CD14-positive monocyte (primary cell): ENCODE results near the gene NASP. TPM values are rescaled to one million over a fixed set of nuclear protein-coding genes. Genes with fewer than 3 reads are reported as not detected.
A peak's percentile ranks its signal among the peaks of the same experiment; 100 is the strongest.

Source experiments
- DNase-seq, 3 donors: peaks; one replicate each; pipeline ENCODE4 v3.0.0-alpha.2; 2011 to 2022
- H2AFZ ChIP-seq: 2 replicates; pipeline ENCODE4 v1.6.0; 2012; ENCODE audit warnings: mild to moderate bottlenecking, low read depth, low read length, inconsistent platforms; ENCODE audit not compliant: insufficient read depth, poor library complexity, severe bottlenecking
- H3K27ac ChIP-seq, 2 donors: 1 replicate in 1 of 2; 2 replicates in 1 of 2; pipeline ENCODE4 v1.5.1; 2012 to 2013; ENCODE audit warnings: low read length in 2 of 2, control low read depth in 1 of 2, inconsistent platforms in 1 of 2, low read depth in 1 of 2, mild to moderate bottlenecking in 1 of 2
- H3K27me3 ChIP-seq, 2 donors: one replicate each; pipeline versions ENCODE4 v1.6.0 to v1.6.1; 2011 to 2013; ENCODE audit warnings: low read length in 2 of 2; ENCODE audit not compliant: control insufficient read depth in 2 of 2, insufficient read depth in 2 of 2
- H3K36me3 ChIP-seq, 2 donors: replicated peaks in 1 of 2; 1 replicate in 1 of 2; 2 replicates in 1 of 2; pipeline versions ENCODE4 v1.5.1 to v1.6.1; 2012 to 2013; ENCODE audit warnings: low read length in 2 of 2, control low read depth in 1 of 2, inconsistent platforms in 1 of 2, mild to moderate bottlenecking in 1 of 2; ENCODE audit not compliant: insufficient read depth in 2 of 2, control insufficient read depth in 1 of 2
- H3K4me1 ChIP-seq, 2 donors: 1 replicate in 1 of 2; 2 replicates in 1 of 2; pipeline versions ENCODE4 v1.5.1 to v1.6.1; 2012 to 2013; ENCODE audit warnings: low read length in 2 of 2, control low read depth in 1 of 2, inconsistent platforms in 1 of 2, mild to moderate bottlenecking in 1 of 2, moderate library complexity in 1 of 2; ENCODE audit not compliant: insufficient read depth in 2 of 2, control insufficient read depth in 1 of 2
- H3K4me2 ChIP-seq: replicated peaks from 2 replicates; pipeline ENCODE3; 2012; ENCODE audit warnings: low read length, moderate library complexity, mild to moderate bottlenecking; ENCODE audit not compliant: poor library complexity, severe bottlenecking; ENCODE audit errors: extremely low read depth
- H3K4me3 ChIP-seq, 3 experiments: fragments of 200-600 bp in 1 of 3; sonication (generic) in 1 of 3; replicated peaks in 1 of 3; 1 replicate in 2 of 3; 2 replicates in 1 of 3; pipeline ENCODE4 v1.5.1; 2011 to 2013; ENCODE audit warnings: low read length in 3 of 3, mild to moderate bottlenecking in 3 of 3, control low read depth in 2 of 3, low read depth in 2 of 3, inconsistent platforms in 1 of 3, moderate library complexity in 1 of 3
- H3K79me2 ChIP-seq: 2 replicates; pipeline ENCODE4 v1.6.0; 2012; ENCODE audit warnings: mild to moderate bottlenecking, control low read depth, inconsistent platforms, low read length, moderate library complexity; ENCODE audit not compliant: insufficient read depth
- H3K9ac ChIP-seq: 2 replicates; pipeline ENCODE4 v1.6.0; 2017; ENCODE audit warnings: low read length, mild to moderate bottlenecking; ENCODE audit not compliant: insufficient read depth, poor library complexity, severe bottlenecking
- H3K9me3 ChIP-seq, 2 donors: replicated peaks in 1 of 2; 1 replicate in 1 of 2; 2 replicates in 1 of 2; pipeline versions ENCODE4 v1.5.1 to v1.6.1; 2012 to 2013; ENCODE audit warnings: low read length in 2 of 2, control low read depth in 1 of 2; ENCODE audit not compliant: control insufficient read depth in 1 of 2, insufficient read depth in 1 of 2
- H4K20me1 ChIP-seq: 2 replicates; pipeline ENCODE4 v1.6.0; 2012; ENCODE audit warnings: mild to moderate bottlenecking, low read length, control low read depth, moderate library complexity; ENCODE audit not compliant: insufficient read depth
- H3K27ac Mint-ChIP-seq, 7 donors: one replicate each; pipeline ENCODE4 v1.8.0; 2020; ENCODE audit warnings: mild to moderate bottlenecking in 7 of 7, mixed read lengths in 7 of 7, moderate library complexity in 6 of 7, inconsistent platforms in 2 of 7
- H3K27me3 Mint-ChIP-seq, 3 donors: one replicate each; pipeline ENCODE4 v1.8.0; 2021 to 2022; ENCODE audit warnings: low read depth in 3 of 3, mild to moderate bottlenecking in 3 of 3, mixed read lengths in 3 of 3, moderate library complexity in 3 of 3, inconsistent platforms in 1 of 3
- H3K36me3 Mint-ChIP-seq, 2 donors: one replicate each; pipeline ENCODE4 v1.8.0; 2020; ENCODE audit warnings: mixed read lengths in 2 of 2, inconsistent platforms in 1 of 2, mild to moderate bottlenecking in 1 of 2
- H3K4me1 Mint-ChIP-seq: one replicate; pipeline ENCODE4 v1.8.0; 2020; ENCODE audit warnings: mild to moderate bottlenecking, mixed read lengths
- H3K4me3 Mint-ChIP-seq, 2 donors: one replicate each; pipeline ENCODE4 v1.8.0; 2020; ENCODE audit warnings: mild to moderate bottlenecking in 2 of 2, mixed read lengths in 2 of 2, moderate library complexity in 1 of 2
- H3K9me3 Mint-ChIP-seq, 7 donors: one replicate each; pipeline ENCODE4 v1.8.0; 2020 to 2022; ENCODE audit warnings: mixed read lengths in 7 of 7, mild to moderate bottlenecking in 6 of 7, moderate library complexity in 6 of 7, inconsistent platforms in 2 of 7
- WGBS: methylation state at CpG from one replicate; pipeline ENCODE4 v1.1.5; 2013; ENCODE audit warnings: missing lambda C conversion rate; ENCODE audit not compliant: insufficient coverage; 5-methylcytosine and 5-hydroxymethylcytosine counted together
- intact Hi-C, 2 donors: fragments of 100-400 bp; cut with micrococcal nuclease; formaldehyde crosslinking; loops; one replicate each; pipeline versions ENCODE4 v1.15.0 to v1.15.1; 2023
- polyA plus RNA-seq, 3 donors: library from polyadenylated mRNA; depleted of rRNA in 1 of 3; unstranded in 2 of 3; stranded (reverse) in 1 of 3; fragments of 300-500 nt in 2 of 3; fragments of >200 nt in 1 of 3; fragmentation: Illumina TruSeq in 2 of 3; gene quantifications; 1 replicate in 2 of 3; 2 replicates in 1 of 3; pipeline ENCODE4 v1.2.3, GENCODE V29; 2012 to 2021
- TF ChIP-seq, protein P1 (sequence below): fragments of 200-600 bp; IDR thresholded peaks from one replicate; pipeline ENCODE4 v1.8.0; 2022; ENCODE audit warnings: antibody characterized with exemption, mild to moderate bottlenecking

NASP gene
- polyA plus RNA-seq, 3 donors: 24.4 to 44.6 (median 27.5) TPM

GRCh38 chr1:45584351-45585109 lies 689 bp downstream of the NASP start:
- Mint-ChIP-seq H3K4me3 (peak overlapping the region; percentile 98 to 99), H3K36me3 (peaks cover 0 to 3% of the 10 kb centered on the region in 2 donors), H3K9me3 (peaks cover 0 to under 1% (median 0%) of the 10 kb centered on the region in 7 donors), H3K4me1 (peaks cover 39% of the 10 kb centered on the region), H3K27me3 (peaks cover 0 to 2% (median 0%) of the 10 kb centered on the region in 3 donors), H3K27ac (peak overlapping the region; percentile 94 to 98 (median 97))
- Histone ChIP-seq H3K79me2 (peaks cover 57% of the 10 kb centered on the region), H3K4me3 (peak overlapping the region; percentile 74 to 99 (median 97)), H3K36me3 (no peaks in the 10 kb centered on the region), H3K9me3 (no peaks in the 10 kb centered on the region), H3K9ac (peak overlapping the region; percentile 83), H4K20me1 (peaks cover 29% of the 10 kb centered on the region), H2AFZ (peak overlapping the region; percentile 97), H3K27me3 (no peaks in the 10 kb centered on the region), H3K4me1 (peaks cover 40 to 42% of the 10 kb centered on the region in 2 donors), H3K27ac (peak overlapping the region; percentile 83 to 84), H3K4me2 (peak overlapping the region; percentile 94)
- DNase-seq: peak; percentile 69 to 82 (median 78)
- under 1% methylated on average over 57 of the region's 59 CpGs for WGBS
- intact Hi-C loops: loop anchor here (5.0 to 10.0 kb wide), 3 partner anchors 100 to 570 kb away; partner anchors contain the start of genes GPBP1L1 (in 2 of the 2), TMEM69 (in 2 of the 2), HECTD3 (in 1 of the 2) and UROD (in 1 of the 2)
- TF ChIP-seq, protein P1, sequence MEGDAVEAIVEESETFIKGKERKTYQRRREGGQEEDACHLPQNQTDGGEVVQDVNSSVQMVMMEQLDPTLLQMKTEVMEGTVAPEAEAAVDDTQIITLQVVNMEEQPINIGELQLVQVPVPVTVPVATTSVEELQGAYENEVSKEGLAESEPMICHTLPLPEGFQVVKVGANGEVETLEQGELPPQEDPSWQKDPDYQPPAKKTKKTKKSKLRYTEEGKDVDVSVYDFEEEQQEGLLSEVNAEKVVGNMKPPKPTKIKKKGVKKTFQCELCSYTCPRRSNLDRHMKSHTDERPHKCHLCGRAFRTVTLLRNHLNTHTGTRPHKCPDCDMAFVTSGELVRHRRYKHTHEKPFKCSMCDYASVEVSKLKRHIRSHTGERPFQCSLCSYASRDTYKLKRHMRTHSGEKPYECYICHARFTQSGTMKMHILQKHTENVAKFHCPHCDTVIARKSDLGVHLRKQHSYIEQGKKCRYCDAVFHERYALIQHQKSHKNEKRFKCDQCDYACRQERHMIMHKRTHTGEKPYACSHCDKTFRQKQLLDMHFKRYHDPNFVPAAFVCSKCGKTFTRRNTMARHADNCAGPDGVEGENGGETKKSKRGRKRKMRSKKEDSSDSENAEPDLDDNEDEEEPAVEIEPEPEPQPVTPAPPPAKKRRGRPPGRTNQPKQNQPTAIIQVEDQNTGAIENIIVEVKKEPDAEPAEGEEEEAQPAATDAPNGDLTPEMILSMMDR: no peak

DNA sequence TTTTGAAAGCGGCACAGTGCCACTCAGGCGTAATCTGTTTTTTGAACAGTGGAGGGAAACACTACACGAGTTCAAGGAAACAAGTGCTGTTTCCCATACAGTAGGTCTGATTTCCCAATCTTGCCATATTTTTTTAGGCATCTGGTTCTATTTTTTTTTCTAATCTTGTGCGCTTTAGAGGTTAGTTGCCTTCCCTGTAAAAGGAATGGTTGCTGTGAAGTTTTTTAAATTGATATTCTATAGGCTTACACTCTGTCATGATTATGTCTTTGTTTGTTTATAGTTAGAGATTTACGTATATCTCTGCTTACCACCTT lies 1.2 kb downstream of the NASP start:
- peaks cover 0 to 4% of the 10 kb centered on the region in 2 donors for H3K36me3 Mint-ChIP-seq
- H3K4me3 Mint-ChIP-seq: peak overlapping the region; percentile 98 to 99
- no peaks in the 10 kb centered on the region for H3K36me3 ChIP-seq
- peak overlapping the region; percentile 74 to 99 (median 97) for H3K4me3 ChIP-seq
- peak overlapping the region in 1 of 2 donors; percentile 83 for H3K27ac ChIP-seq
- H3K9me3 ChIP-seq: no peaks in the 10 kb centered on the region
- H3K79me2 ChIP-seq: peaks cover 62% of the 10 kb centered on the region
- peak overlapping the region; percentile 82 to 98 (median 90) for H3K27ac Mint-ChIP-seq
- intact Hi-C loops: loop anchor here (10.0 kb wide), 2 partner anchors 100 to 570 kb away; partner anchors contain the start of genes GPBP1L1 (in 2 of the 2), TMEM69 (in 2 of the 2), HECTD3 (in 1 of the 2) and UROD (in 1 of the 2)
- peaks cover 29% of the 10 kb centered on the region for H4K20me1 ChIP-seq
- H3K4me1 Mint-ChIP-seq: peaks cover 39% of the 10 kb centered on the region
- no peak for DNase-seq
- H3K9me3 Mint-ChIP-seq: no peaks in the 10 kb centered on the region
- 0% methylated on average over 3 of the region's 5 CpGs for WGBS
- peaks cover 0 to 2% (median 0%) of the 10 kb centered on the region in 3 donors for H3K27me3 Mint-ChIP-seq
- peaks cover 40 to 42% of the 10 kb centered on the region in 2 donors for H3K4me1 ChIP-seq
- H3K27me3 ChIP-seq: no peaks in the 10 kb centered on the region
- H3K9ac ChIP-seq: peak overlapping the region; percentile 51
- peak overlapping the region; percentile 97 for H2AFZ ChIP-seq
- TF ChIP-seq, protein P1: no peak
- peak overlapping the region; percentile 94 for H3K4me2 ChIP-seq
